H1 (cell line): Measurements from ENCODE around the gene SMARCB1. TPM values are rescaled to one million over a fixed set of nuclear protein-coding genes. Genes with fewer than 3 reads are reported as not detected.

Source experiments
- CTCF ChIA-PET: fragments of 300-600 bp; sonication (Branson Sonifier 250); formaldehyde crosslinking; loops from one replicate; lab custom pipeline; 2021; ENCODE audit not compliant: partially characterized antibody; lab: Charles Lee
- POLR2A ChIA-PET: fragments of 300-600 bp; sonication (Branson Sonifier 250); formaldehyde crosslinking; loops from one replicate; lab custom pipeline; 2021; ENCODE audit warnings: inconsistent platforms; ENCODE audit not compliant: partially characterized antibody; lab: Charles Lee
- DNase-seq, 2 experiments: peaks; one replicate each; pipeline versions ENCODE4 v3.0.0 to v3.0.0-alpha.2; 2010 to 2022; ENCODE audit warnings: low spot score in 2 of 2, low read depth in 1 of 2, mixed read lengths in 1 of 2
- FAIRE-seq: peaks from 2 replicates; lab custom pipeline; 2011; peaks lifted over from hg19 to GRCh38; lab: Jason Lieb, UNC
- H2AFZ ChIP-seq: 2 replicates; pipeline ENCODE4 v1.8.1; 2012; ENCODE audit warnings: low read length, inconsistent platforms
- H2AK5ac ChIP-seq: 2 replicates; pipeline ENCODE4 v1.6.1; 2013; ENCODE audit warnings: low read depth, low read length
- H2BK120ac ChIP-seq: replicated peaks from 2 replicates; pipeline ENCODE3; 2013; ENCODE audit warnings: low read depth, low read length, inconsistent platforms
- H2BK12ac ChIP-seq: 2 replicates; pipeline ENCODE4 v1.6.1; 2013; ENCODE audit warnings: low read depth, low read length
- H2BK15ac ChIP-seq: 2 replicates; pipeline ENCODE4 v1.6.1; 2013; ENCODE audit warnings: low read length
- H2BK20ac ChIP-seq: 2 replicates; pipeline ENCODE4 v1.6.1; 2013; ENCODE audit warnings: low read length
- H2BK5ac ChIP-seq: 2 replicates; pipeline ENCODE4 v1.6.1; 2013; ENCODE audit warnings: low read depth, low read length
- H3K14ac ChIP-seq: 2 replicates; pipeline ENCODE4 v1.6.1; 2013; ENCODE audit warnings: inconsistent platforms; ENCODE audit not compliant: insufficient read length
- H3K18ac ChIP-seq: 2 replicates; pipeline ENCODE4 v1.6.1; 2013; ENCODE audit warnings: low read length; ENCODE audit errors: extremely low read depth
- H3K23ac ChIP-seq: 2 replicates; pipeline ENCODE4 v1.6.1; 2013; ENCODE audit warnings: inconsistent platforms; ENCODE audit not compliant: insufficient read length
- H3K23me2 ChIP-seq: 2 replicates; pipeline ENCODE4 v1.6.1; 2013; ENCODE audit warnings: low read depth, low read length
- H3K27ac ChIP-seq: 2 replicates; pipeline ENCODE4 v1.6.1; 2011; ENCODE audit warnings: low read depth, low read length, inconsistent platforms
- H3K27me3 ChIP-seq, 4 experiments: replicated peaks in 1 of 4; 1 replicate in 1 of 4; 2 replicates in 3 of 4; pipeline versions ENCODE4 v1.6.1 to v1.8.1; 2011 to 2013; ENCODE audit warnings: low read length in 3 of 4, mild to moderate bottlenecking in 3 of 4, inconsistent platforms in 2 of 4, mixed read lengths in 2 of 4, moderate library complexity in 1 of 4; ENCODE audit not compliant: control insufficient read depth in 3 of 4, insufficient read depth in 3 of 4; ENCODE audit errors: extremely low read depth in 1 of 4
- H3K36me3 ChIP-seq, 4 experiments: 2 replicates each; pipeline versions ENCODE4 v1.6.1 to v1.8.1; 2011 to 2013; ENCODE audit warnings: mild to moderate bottlenecking in 4 of 4, low read length in 3 of 4, moderate library complexity in 2 of 4, control low read depth in 1 of 4, inconsistent platforms in 1 of 4; ENCODE audit not compliant: insufficient read depth in 4 of 4, control insufficient read depth in 2 of 4
- H3K4ac ChIP-seq: replicated peaks from 2 replicates; pipeline ENCODE3; 2013; ENCODE audit warnings: low read length, low read depth, mixed read lengths, inconsistent platforms; ENCODE audit not compliant: insufficient read length
- H3K4me1 ChIP-seq, 4 experiments: replicated peaks in 1 of 4; 1 replicate in 1 of 4; 2 replicates in 3 of 4; pipeline versions ENCODE4 v1.6.1 to v1.8.1; 2011 to 2013; ENCODE audit warnings: low read length in 3 of 4, inconsistent platforms in 2 of 4, mixed read lengths in 1 of 4; ENCODE audit not compliant: insufficient read depth in 4 of 4, control insufficient read depth in 3 of 4
- H3K4me2 ChIP-seq, 2 experiments: 2 replicates each; pipeline versions ENCODE4 v1.6.1 to v1.8.1; 2011 to 2013; ENCODE audit warnings: low read depth in 2 of 2, low read length in 2 of 2, control low read depth in 1 of 2, inconsistent platforms in 1 of 2, mild to moderate bottlenecking in 1 of 2; ENCODE audit not compliant: insufficient read depth in 1 of 2
- H3K4me3 ChIP-seq, 4 experiments: fragments of 200-600, 300-600 bp in 1 of 4; sonication (generic), shearing (Covaris generic), sonication (Bioruptor Twin) in 1 of 4; 2 replicates each; pipeline versions ENCODE4 v1.5.1 to v1.8.1; 2011 to 2016; ENCODE audit warnings: low read length in 4 of 4, low read depth in 3 of 4, control low read depth in 2 of 4, inconsistent platforms in 2 of 4, mild to moderate bottlenecking in 2 of 4, mixed read lengths in 1 of 4, moderate library complexity in 1 of 4; ENCODE audit not compliant: insufficient read depth in 2 of 4; ENCODE audit errors: extremely low read depth in 1 of 4
- H3K56ac ChIP-seq: replicated peaks from 2 replicates; pipeline ENCODE3; 2013; ENCODE audit warnings: low read depth, mild to moderate bottlenecking, mixed read lengths, low read length, inconsistent platforms; ENCODE audit not compliant: insufficient read length
- H3K79me1 ChIP-seq: 2 replicates; pipeline ENCODE4 v1.6.1; 2013; ENCODE audit warnings: low read depth, low read length, control low read depth
- H3K79me2 ChIP-seq, 2 experiments: 2 replicates each; pipeline versions ENCODE4 v1.6.1 to v1.8.1; 2012 to 2013; ENCODE audit warnings: low read length in 2 of 2, mild to moderate bottlenecking in 2 of 2, inconsistent platforms in 1 of 2; ENCODE audit not compliant: insufficient read depth in 2 of 2, control insufficient read depth in 1 of 2
- H3K9ac ChIP-seq, 4 experiments: replicated peaks in 1 of 4; 1 replicate in 1 of 4; 2 replicates in 3 of 4; pipeline versions ENCODE4 v1.6.1 to v1.8.1; 2011 to 2013; ENCODE audit warnings: low read depth in 3 of 4, low read length in 3 of 4, control low read depth in 2 of 4, mild to moderate bottlenecking in 2 of 4, moderate library complexity in 2 of 4, inconsistent platforms in 1 of 4; ENCODE audit errors: extremely low read depth in 1 of 4
- H3K9me3 ChIP-seq, 2 experiments: 2 replicates each; pipeline versions ENCODE4 v1.6.1 to v1.8.1; 2012 to 2013; ENCODE audit warnings: mild to moderate bottlenecking in 2 of 2, moderate library complexity in 2 of 2, control low read depth in 1 of 2, inconsistent platforms in 1 of 2, low read depth in 1 of 2, low read length in 1 of 2, mixed read lengths in 1 of 2; ENCODE audit not compliant: insufficient read depth in 2 of 2
- H4K20me1 ChIP-seq, 2 experiments: replicated peaks in 1 of 2; 2 replicates each; pipeline versions ENCODE3 to v1.8.1; 2011 to 2013; ENCODE audit warnings: inconsistent platforms in 2 of 2, low read length in 2 of 2, mild to moderate bottlenecking in 1 of 2; ENCODE audit not compliant: insufficient read depth in 2 of 2, control insufficient read depth in 1 of 2
- H4K5ac ChIP-seq: 2 replicates; pipeline ENCODE4 v1.6.1; 2013; ENCODE audit warnings: low read length, low read depth, mixed read lengths, inconsistent platforms; ENCODE audit not compliant: insufficient read length
- H4K8ac ChIP-seq: 2 replicates; pipeline ENCODE4 v1.8.0; 2013; ENCODE audit warnings: mild to moderate bottlenecking, moderate library complexity, low read length, inconsistent platforms; ENCODE audit not compliant: insufficient read depth; ENCODE audit errors: extremely low read depth
- H4K91ac ChIP-seq: replicated peaks from 2 replicates; pipeline ENCODE3; 2013; ENCODE audit warnings: low read length, mixed read lengths, inconsistent platforms; ENCODE audit not compliant: insufficient read length
- CHD1 ChIP-seq: IDR thresholded peaks from 2 replicates; pipeline ENCODE4 v1.6.1; 2012; ENCODE audit warnings: low read depth, low read length, improper control_type of control experiment
- JUND ChIP-seq: IDR thresholded peaks from 2 replicates; pipeline ENCODE4 v1.6.1; 2011; ENCODE audit warnings: mild to moderate bottlenecking, improper control_type of control experiment, low read length
- KDM1A ChIP-seq: fragments of 200-600, 300-600 bp; sonication (generic); IDR thresholded peaks from 2 replicates; pipeline ENCODE4 v1.7.1; 2016; ENCODE audit warnings: mild to moderate bottlenecking, low read length, borderline replicate concordance
- KDM4A ChIP-seq: IDR thresholded peaks from one replicate; pipeline ENCODE4 v1.7.1; 2012; ENCODE audit warnings: low read depth, mild to moderate bottlenecking, moderate library complexity, low read length, inconsistent platforms; ENCODE audit not compliant: severe bottlenecking
- POLR2A ChIP-seq, 2 experiments: IDR thresholded peaks; 1 replicate in 1 of 2; 2 replicates in 1 of 2; pipeline ENCODE4 v1.6.1; 2011; ENCODE audit warnings: low read depth in 2 of 2, low read length in 2 of 2, mild to moderate bottlenecking in 2 of 2; ENCODE audit errors: control extremely low read depth in 1 of 2
- POU5F1 ChIP-seq: IDR thresholded peaks from 2 replicates; pipeline ENCODE4 v1.6.1; 2011; ENCODE audit warnings: low read depth, mild to moderate bottlenecking, low read length, moderate library complexity
- SIX5 ChIP-seq: IDR thresholded peaks from 2 replicates; pipeline ENCODE4 v1.6.1; 2011; ENCODE audit warnings: mild to moderate bottlenecking, low read depth, low read length
- SP1 ChIP-seq: IDR thresholded peaks from 2 replicates; pipeline ENCODE4 v1.6.1; 2011; ENCODE audit warnings: low read depth, low read length
- TAF1 ChIP-seq: IDR thresholded peaks from 2 replicates; pipeline ENCODE4 v1.6.1; 2011; ENCODE audit warnings: mild to moderate bottlenecking, low read depth, low read length
- WGBS, 2 experiments: shearing (Covaris generic) in 1 of 2; methylation state at CpG; one replicate each; pipeline versions ENCODE4 v1.1.6 to v1.1.7; 2013 to 2015; ENCODE audit warnings: low lambda C conversion rate in 2 of 2, mixed read lengths in 2 of 2, inconsistent platforms in 1 of 2, low coverage in 1 of 2, missing lambda C conversion rate in 1 of 2; ENCODE audit not compliant: insufficient replicate concordance in 2 of 2, insufficient coverage in 1 of 2, insufficient read length in 1 of 2; ENCODE audit errors: extremely low coverage in 1 of 2, missing lambda C conversion rate in 1 of 2; 5-methylcytosine and 5-hydroxymethylcytosine counted together
- long read RNA-seq, 2 experiments: library from RNA in 1 of 2; library from capped mRNA in 1 of 2; stranded (forward); transcript quantifications; one replicate each; pipeline ENCODE4 v2.0.0, GENCODE V29; 2021; ENCODE audit warnings: inconsistent platforms in 1 of 2
- polyA minus RNA-seq, 3 experiments: library from RNA; depleted of rRNA, polyadenylated mRNA; stranded (reverse); fragments of >200 nt; gene quantifications; 1 replicate in 2 of 3; 2 replicates in 1 of 3; pipeline ENCODE4 v1.2.3, GENCODE V29; 2011
- polyA plus RNA-seq, 7 experiments: library from polyadenylated mRNA; depleted of rRNA in 3 of 7; stranded (reverse) in 5 of 7; unstranded in 2 of 7; fragments of >200 nt in 5 of 7; fragments of 200-250 nt in 2 of 7; gene quantifications; 1 replicate in 5 of 7; 2 replicates in 1 of 7; 4 replicates in 1 of 7; pipeline versions ENCODE4 v1.2.1 to v1.2.3, GENCODE V29; 2011 to 2013; ENCODE audit warnings: missing spikeins in 2 of 7, mixed read lengths in 2 of 7
- total RNA-seq: library from RNA; stranded (reverse); fragmentation: NEBNext Ultra II Directional; extraction: Animal tissue kit (Norgen Biotek cat#: 25700); gene quantifications from 2 replicates; pipeline ENCODE4 v1.2.1, GENCODE V29; 2021

The SMARCB1 gene
- total RNA-seq (116 and 124 TPM in 2 replicates), polyA plus RNA-seq (2011; rRNA removed) (145 and 158 TPM in 2 replicates), polyA minus RNA-seq (2011; rRNA and poly(A)+ RNA removed) (109 and 125 TPM in 2 replicates)
- 163 TPM for polyA plus RNA-seq (2011; cell fraction: cytosol; rRNA removed)
- polyA plus RNA-seq (2011; cell fraction: nucleus; rRNA removed), result 143 TPM
- 131 to 147 TPM (median 142 TPM) in 4 replicates for polyA plus RNA-seq (2012, experiment 1 of 2)
- polyA plus RNA-seq (2012, experiment 2 of 2), result 167 TPM
- 65.5 TPM for polyA plus RNA-seq (2013, experiment 1 of 2)
- 63.4 TPM for polyA plus RNA-seq (2013, experiment 2 of 2)
- polyA minus RNA-seq (2011; cell fraction: cytosol; rRNA and poly(A)+ RNA removed), result 50.9 TPM
- polyA minus RNA-seq (2011; cell fraction: nucleus; rRNA and poly(A)+ RNA removed), result 64.2 TPM
- long read RNA-seq, experiment 1, full-length matches to known transcripts, result 69 of 124 reads
- long read RNA-seq, experiment 1, partial matches to known transcripts, result 46 of 124 reads
- long read RNA-seq, experiment 1, other reads (novel, unspliced or antisense), result 9 of 124 reads
- long read RNA-seq, experiment 2, partial matches to known transcripts, result 0 of 4 reads
- long read RNA-seq, experiment 2, other reads (novel, unspliced or antisense), result 1 of 4 reads

- Histone ChIP-seq H3K4ac (peak within 1 kb of the TSS; percentile 95), H3K4me3 (peak within 1 kb of the TSS; percentile 79 to 87 (median 82)), H3K23ac (no peak within 1 kb of the TSS), H2AK5ac (no peak within 1 kb of the TSS), H4K20me1 (peaks cover 2 to 19% of the 10 kb centered on the region in 2 experiments), H3K79me2 (peaks cover 22 to 46% of the 10 kb centered on the region in 2 experiments), H3K14ac (no peak within 1 kb of the TSS), H2BK120ac (no peak within 1 kb of the TSS), H3K18ac (peak within 1 kb of the TSS; percentile 38), H3K27me3 (no peaks in the 10 kb centered on the region), H2BK20ac (no peak within 1 kb of the TSS), H3K36me3 (0 out of 8 replicates have a peak, but pooled peaks cover 0 to 2% (median 0%) of the 10 kb centered on the region in 4 experiments), H2BK5ac (peak within 1 kb of the TSS; percentile 90), H3K9me3 (no peaks in the 10 kb centered on the region), H4K91ac (peak within 1 kb of the TSS; percentile 58), H3K23me2 (peaks cover 3% of the 10 kb centered on the region; the same call in 1 of the 2 replicates), H3K4me1 (peaks cover 0 to 10% (median 4%) of the 10 kb centered on the region in 4 experiments; a peak in 6 of 7 replicates), H3K79me1 (peaks cover 3% of the 10 kb centered on the region; the same call in 1 of the 2 replicates), H2BK12ac (peak within 1 kb of the TSS; percentile 34), H3K4me2 (peak within 1 kb of the TSS; percentile 64 to 79), H3K9ac (peak within 1 kb of the TSS; percentile 89 to 96 (median 96)), H4K8ac (peak within 1 kb of the TSS; percentile 100), H3K56ac (peak within 1 kb of the TSS; percentile 97), H2AFZ (peak within 1 kb of the TSS; percentile 76; the same call in 1 of the 2 replicates), H3K27ac (peak within 1 kb of the TSS; percentile 98), H2BK15ac (0 out of 2 replicates have a peak within 1 kb of the TSS, but pooled peaks have one; percentile 25), H4K5ac (peak within 1 kb of the TSS; percentile 94)
- DNase-seq (peak in 1 of 2 experiments; percentile 95), FAIRE-seq (peak; percentile 7)
- 1% methylated on average over 69 of the region's 97 CpGs; no CpG with 5 or more reads in 1 of the 2 experiments for WGBS, 2 experiments
- POLR2A ChIA-PET, result interaction anchor here (0.6 to 4.5 kb wide), 10 partner anchors 9 to 94 kb away, joined by 3 to 45 read pairs (median 5); partner anchors contain the start of genes CHCHD10 and MMP11
- CTCF ChIA-PET, result interaction anchor here (5.1 to 6.4 kb wide), 2 partner anchors 11 to 17 kb away, joined by 42 to 47 read pairs; partner anchors contain the start of genes CHCHD10 and MMP11
- TF ChIP-seq SIX5 (no peak), KDM1A (no peak), CHD1 (no peak), KDM4A (peak; percentile 50), JUND (peak; percentile 68; the same call in 1 of the 2 replicates), POLR2A (IDR thresholded peaks at IDR 0.05; ENCODE audit: control extremely low read depth in 1 of 2, low read depth in 2 of 2, low read length in 2 of 2) (peak in 1 of 2 experiments; percentile 96; a peak in 2 of 3 replicates), POU5F1 (no peak), TAF1 (peak; percentile 93), SP1 (peak; percentile 56; the same call in 1 of the 2 replicates)
These were observed at the start of gene SMARCB1 for GRCh38 chr22:23786752-23787599. SMARCB1 (plus strand) TSS chr22:23786966; CDS start chr22:23787170, 204 bp downstream.
